Upper lobe of left lung (tissue), 4 donors: ENCODE measurements around the gene STYXL2.

Experiments
- EP300 ChIP-seq, 4 donors: sonication (generic); formaldehyde crosslinking; IDR thresholded peaks; one replicate each; pipeline ENCODE4 v1.5.1; 2017; ENCODE audit warnings: antibody characterized with exemption in 4 of 4, control low read depth in 2 of 4
- POLR2AphosphoS5 ChIP-seq, 2 donors: sonication (generic); formaldehyde crosslinking; IDR thresholded peaks; one replicate each; pipeline ENCODE4 v1.5.1; 2017; ENCODE audit warnings: antibody characterized with exemption in 2 of 2
- TF ChIP-seq, protein P1 (sequence below), 6 experiments: fragments of 450-650 bp in 4 of 6; fragments of 200-600 bp in 2 of 6; sonication (generic) in 2 of 6; IDR thresholded peaks; one replicate each; pipeline ENCODE4 v1.5.1; 2016 to 2019; ENCODE audit warnings: antibody characterized with exemption in 6 of 6

DNA sequence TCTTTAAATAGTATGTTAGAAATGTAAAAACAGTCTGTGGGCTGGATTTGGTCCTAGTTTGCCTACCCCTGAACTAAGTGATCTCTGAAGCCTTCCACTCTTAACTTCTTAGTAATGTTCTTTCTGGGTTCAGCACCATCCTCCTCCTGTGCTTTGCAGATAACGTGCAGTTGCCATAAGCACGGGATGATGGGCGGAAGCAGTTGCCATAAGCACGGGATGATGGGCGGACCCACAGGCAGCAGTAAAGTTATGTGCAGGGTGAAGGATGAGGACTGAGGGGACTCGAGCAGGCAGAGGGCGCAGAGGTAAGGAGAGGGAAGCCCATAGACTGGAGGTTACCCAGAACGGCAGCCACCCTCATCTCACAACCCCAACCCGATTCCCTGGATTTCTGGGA is 29.3 kb upstream of the STYXL2 start:
- TF ChIP-seq, protein P1, sequence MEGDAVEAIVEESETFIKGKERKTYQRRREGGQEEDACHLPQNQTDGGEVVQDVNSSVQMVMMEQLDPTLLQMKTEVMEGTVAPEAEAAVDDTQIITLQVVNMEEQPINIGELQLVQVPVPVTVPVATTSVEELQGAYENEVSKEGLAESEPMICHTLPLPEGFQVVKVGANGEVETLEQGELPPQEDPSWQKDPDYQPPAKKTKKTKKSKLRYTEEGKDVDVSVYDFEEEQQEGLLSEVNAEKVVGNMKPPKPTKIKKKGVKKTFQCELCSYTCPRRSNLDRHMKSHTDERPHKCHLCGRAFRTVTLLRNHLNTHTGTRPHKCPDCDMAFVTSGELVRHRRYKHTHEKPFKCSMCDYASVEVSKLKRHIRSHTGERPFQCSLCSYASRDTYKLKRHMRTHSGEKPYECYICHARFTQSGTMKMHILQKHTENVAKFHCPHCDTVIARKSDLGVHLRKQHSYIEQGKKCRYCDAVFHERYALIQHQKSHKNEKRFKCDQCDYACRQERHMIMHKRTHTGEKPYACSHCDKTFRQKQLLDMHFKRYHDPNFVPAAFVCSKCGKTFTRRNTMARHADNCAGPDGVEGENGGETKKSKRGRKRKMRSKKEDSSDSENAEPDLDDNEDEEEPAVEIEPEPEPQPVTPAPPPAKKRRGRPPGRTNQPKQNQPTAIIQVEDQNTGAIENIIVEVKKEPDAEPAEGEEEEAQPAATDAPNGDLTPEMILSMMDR (IDR thresholded peaks at IDR 0.05): no peak
- TF ChIP-seq POLR2AphosphoS5 (IDR thresholded peaks at IDR 0.05): no peak
- no peak for TF ChIP-seq EP300 (IDR thresholded peaks at IDR 0.05)
